NB4 (cell line): ENCODE data around the gene ENPEP.

ENCODE experiments used
- MYC ChIP-seq: IDR thresholded peaks from 2 replicates; pipeline ENCODE4 v1.6.1; 2011; ENCODE audit warnings: low read depth, low read length
- POLR2A ChIP-seq: IDR thresholded peaks from 2 replicates; pipeline ENCODE4 v1.6.1; 2011; ENCODE audit warnings: mild to moderate bottlenecking; ENCODE audit not compliant: insufficient read length; ENCODE audit errors: extremely low read depth
- TF ChIP-seq, protein P1 (sequence below): IDR thresholded peaks from one replicate; pipeline ENCODE4 v1.5.1; 2012; ENCODE audit warnings: low read depth, low read length

DNA sequence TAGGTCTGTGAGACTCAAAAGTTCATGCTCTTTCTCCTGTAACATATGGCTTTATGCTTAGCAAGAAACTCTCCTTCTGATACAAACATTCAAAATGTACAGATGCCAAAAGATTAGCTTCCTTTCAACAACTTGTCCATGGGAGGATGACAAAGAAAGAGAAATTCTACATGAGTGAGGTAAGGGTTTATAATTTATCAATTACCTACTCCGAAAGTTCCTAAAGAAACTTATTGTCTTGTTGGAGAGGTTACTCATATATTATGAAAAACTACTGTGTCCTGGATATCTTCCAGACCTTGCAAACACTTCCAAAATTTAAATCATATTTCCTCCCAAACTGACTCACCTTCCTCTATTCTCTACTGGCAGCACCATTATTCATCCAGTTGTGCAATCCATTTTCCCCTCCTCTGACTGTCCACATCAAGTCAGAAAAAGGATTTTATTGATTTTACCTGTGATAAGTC lies 65.1 kb downstream of the ENPEP start:
- TF ChIP-seq, protein P1, sequence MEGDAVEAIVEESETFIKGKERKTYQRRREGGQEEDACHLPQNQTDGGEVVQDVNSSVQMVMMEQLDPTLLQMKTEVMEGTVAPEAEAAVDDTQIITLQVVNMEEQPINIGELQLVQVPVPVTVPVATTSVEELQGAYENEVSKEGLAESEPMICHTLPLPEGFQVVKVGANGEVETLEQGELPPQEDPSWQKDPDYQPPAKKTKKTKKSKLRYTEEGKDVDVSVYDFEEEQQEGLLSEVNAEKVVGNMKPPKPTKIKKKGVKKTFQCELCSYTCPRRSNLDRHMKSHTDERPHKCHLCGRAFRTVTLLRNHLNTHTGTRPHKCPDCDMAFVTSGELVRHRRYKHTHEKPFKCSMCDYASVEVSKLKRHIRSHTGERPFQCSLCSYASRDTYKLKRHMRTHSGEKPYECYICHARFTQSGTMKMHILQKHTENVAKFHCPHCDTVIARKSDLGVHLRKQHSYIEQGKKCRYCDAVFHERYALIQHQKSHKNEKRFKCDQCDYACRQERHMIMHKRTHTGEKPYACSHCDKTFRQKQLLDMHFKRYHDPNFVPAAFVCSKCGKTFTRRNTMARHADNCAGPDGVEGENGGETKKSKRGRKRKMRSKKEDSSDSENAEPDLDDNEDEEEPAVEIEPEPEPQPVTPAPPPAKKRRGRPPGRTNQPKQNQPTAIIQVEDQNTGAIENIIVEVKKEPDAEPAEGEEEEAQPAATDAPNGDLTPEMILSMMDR, result no peak
- no peak for TF ChIP-seq POLR2A
- TF ChIP-seq MYC, result no peak
